GM12801 (cell line): Measurements from ENCODE around the gene NIT2.

Experiments
- TF ChIP-seq, protein P1 (sequence below): IDR thresholded peaks from one replicate; pipeline ENCODE4 v1.5.1; 2011; ENCODE audit warnings: control low read depth; ENCODE audit not compliant: insufficient read length; ENCODE audit errors: extremely low read depth

Gene NIT2

GRCh38 chr3:100376301-100376700, 41.7 kb downstream of the NIT2 start:
- TF ChIP-seq, protein P1, sequence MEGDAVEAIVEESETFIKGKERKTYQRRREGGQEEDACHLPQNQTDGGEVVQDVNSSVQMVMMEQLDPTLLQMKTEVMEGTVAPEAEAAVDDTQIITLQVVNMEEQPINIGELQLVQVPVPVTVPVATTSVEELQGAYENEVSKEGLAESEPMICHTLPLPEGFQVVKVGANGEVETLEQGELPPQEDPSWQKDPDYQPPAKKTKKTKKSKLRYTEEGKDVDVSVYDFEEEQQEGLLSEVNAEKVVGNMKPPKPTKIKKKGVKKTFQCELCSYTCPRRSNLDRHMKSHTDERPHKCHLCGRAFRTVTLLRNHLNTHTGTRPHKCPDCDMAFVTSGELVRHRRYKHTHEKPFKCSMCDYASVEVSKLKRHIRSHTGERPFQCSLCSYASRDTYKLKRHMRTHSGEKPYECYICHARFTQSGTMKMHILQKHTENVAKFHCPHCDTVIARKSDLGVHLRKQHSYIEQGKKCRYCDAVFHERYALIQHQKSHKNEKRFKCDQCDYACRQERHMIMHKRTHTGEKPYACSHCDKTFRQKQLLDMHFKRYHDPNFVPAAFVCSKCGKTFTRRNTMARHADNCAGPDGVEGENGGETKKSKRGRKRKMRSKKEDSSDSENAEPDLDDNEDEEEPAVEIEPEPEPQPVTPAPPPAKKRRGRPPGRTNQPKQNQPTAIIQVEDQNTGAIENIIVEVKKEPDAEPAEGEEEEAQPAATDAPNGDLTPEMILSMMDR = no peak

DNA sequence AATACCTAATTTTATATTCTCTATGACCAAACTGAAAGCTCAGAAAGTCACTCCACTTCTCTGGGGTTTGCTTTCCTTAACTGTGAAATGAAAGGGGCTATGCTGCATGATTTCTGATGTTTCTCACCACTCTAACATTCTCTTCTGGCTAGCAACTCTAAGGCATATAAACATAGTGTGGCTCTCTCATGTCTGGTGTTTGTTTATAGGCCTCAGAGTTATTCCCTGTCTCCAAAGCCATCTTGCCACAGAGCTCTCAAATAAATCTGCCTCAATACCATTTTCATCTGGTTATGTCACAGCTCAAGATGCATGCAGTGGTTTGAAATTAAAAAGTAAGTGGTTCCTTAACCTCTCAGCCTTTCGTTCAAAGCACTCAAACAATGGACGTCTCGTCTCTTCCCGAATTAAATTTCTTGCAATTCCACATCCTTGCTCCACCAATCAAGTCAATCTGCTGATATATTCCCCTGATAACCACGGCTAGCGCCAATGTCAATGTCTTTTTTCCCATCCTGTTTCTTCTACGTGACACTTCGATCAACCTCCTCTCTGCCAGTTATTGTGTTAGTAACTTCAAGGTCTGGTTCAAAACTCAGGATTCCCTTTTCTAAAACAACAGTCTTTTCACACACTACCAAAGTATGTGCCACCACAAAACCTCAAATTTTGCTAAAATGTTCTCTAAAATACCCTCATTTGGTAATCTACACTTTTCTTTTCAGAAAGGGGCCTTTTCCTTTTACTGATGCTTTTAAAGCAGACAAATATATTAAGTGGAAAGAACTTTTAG, 50.4 kb downstream of the NIT2 start:
- TF ChIP-seq, protein P1 = no peak

DNA sequence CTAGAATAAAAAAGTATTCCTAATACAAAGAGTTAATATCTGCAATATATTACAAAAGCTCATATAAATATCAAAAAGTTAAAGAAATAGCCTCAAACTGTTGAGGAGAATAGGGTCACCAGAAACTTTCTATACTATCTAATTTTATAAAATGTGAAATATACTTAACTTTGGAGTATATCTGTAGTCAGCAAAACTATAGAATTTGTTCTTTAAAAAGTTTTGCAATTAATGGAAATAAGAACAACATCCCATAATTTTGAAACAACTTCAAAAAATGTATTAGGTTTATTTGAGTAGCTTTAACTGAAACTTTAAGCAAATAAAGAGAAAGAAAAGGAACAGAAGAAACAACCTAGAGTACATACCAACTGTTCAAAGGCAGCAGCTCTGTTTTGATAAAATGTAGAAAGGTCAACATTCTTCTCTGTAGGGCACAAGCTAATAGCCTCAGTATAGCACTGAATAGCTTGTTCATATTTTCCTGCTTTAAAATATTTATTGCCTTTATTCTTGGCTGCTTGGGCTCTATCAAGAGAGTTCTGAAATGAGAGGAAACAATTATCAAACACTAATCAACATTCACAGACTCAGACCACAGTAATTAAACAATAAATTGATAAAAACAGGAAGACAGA, 52.0 kb downstream of the NIT2 start:
- TF ChIP-seq, protein P1 = no peak

DNA sequence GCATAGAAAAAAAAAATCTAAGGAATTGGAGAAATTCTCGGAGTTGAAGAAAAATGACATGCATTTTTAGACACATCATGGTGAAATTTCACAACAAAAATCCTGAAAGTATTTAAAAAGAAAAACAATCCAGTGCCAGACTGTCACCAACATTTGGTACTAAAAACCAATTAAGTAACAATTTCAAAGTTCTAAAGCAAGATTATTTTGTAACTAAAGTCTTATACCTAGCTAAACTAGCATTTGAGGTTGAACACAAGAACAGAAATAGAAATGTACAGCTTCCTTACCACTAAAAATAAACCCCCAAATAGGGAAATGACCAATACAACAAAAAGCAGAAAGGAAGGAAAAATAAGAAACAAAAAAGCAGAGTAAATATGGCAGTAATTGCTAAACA, 54.5 kb downstream of the NIT2 start:
- TF ChIP-seq, protein P1 = no peak

GRCh38 chr3:100395679-100396431, 61.3 kb downstream of the NIT2 start:
- TF ChIP-seq, protein P1 = no peak

GRCh38 chr3:100396967-100397366, 62.4 kb downstream of the NIT2 start:
- TF ChIP-seq, protein P1 = no peak

DNA sequence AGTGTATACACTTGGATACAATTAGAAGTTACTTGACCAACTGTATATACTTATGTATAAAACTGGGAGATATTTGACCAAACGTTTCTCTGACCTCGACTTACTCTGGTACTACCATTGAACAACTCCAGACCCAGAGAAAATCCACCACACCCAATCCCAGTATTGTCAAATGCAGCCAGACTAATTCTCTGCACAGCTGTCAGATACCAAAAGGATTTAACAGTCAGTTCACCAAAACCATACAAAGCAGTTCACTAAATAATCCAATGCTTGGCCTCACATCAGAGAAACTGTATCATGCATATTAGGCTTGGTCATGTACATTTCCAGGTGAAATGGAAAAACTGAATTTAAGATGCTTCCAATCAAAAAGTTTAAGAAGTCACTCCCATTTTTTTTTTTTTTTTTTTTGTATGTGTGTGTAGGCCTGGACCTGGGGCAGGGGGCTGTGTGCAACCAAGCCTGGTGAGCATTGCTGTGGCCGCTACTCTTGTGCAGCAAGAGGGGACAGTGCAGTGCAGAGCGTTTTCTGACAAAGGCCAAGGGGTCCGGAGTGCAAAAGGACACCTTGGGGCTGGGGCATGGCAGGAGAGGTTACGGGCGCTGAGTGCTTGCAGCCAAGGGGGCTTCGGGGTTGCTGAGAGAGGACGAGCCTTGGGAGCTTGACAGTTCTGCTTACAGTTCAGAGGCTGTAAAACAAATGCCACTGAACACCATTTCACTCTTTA, 64.9 kb downstream of the NIT2 start:
- TF ChIP-seq, protein P1 = no peak
